ENCODE data around the gene TRAF3IP3.

TRAF3IP3 gene

DNA sequence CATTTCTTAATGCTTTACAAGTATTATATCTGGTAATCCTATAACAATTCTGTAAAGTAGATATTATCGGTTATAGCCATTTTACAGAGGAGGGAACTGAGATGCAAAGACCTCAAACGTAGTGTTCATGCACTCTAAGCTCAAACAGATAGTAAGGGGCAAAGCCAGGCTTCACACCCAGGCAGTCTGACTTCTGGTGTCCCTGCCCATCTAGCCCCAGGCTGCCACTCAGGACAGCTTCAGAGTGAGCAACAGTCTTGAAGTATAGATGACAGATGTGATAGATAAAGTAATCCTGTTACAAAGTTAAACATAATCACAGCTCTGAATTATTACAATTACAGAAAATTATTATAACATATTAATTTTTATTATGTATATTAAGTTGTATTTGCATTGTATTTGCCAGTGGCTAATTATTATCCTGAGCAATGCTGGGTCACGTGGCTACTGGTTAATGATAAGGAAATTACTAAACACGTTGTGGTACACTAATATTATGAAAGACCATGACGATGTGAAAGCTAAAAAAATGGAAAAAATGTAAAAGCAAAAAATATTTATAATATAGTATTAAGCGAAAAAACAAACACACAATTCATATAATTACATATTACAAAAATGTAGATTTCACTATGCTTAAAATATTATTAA, 6.1 kb upstream of the TRAF3IP3 start:
- H3K4me3 ChIP-seq (ENCODE audit: control insufficient read depth, low read depth, low read length) = no peak overlapping the region
- no peak for DNase-seq (ENCODE audit: low read depth)
- no peak for TF ChIP-seq CTCF (conservative IDR thresholded peaks at IDR 0.05; ENCODE audit: control insufficient read depth, insufficient read depth, low read depth, low read length)

DNA sequence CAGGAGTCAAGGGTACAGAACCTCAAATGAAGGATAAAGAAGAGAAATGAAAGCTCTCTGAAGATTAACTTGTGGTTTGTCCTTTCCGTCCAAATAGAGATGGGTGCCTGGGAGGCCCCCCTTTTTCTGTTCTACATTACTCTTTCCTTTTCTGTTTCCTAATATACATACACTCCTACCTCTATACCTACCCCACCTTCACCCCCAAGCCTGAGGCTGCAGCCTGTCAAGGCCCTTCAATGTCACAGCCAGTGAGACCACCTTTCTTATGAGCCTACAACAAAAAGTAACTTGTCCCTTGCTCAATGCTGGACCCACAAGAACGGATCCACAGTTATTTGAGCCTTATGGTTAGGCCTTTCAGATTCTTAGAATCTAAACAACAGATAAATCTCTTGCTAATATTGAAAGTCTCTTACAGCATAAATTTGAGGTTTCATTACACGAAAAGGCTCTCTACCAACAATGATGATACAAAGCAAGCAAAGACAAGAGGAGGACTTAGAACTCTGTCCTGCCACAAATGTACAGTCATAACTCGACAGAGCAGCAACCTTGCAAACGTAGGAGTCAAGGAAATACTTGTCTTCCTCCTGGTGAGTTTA, 4.1 kb upstream of the TRAF3IP3 start:
- no peak overlapping the region for H3K4me3 ChIP-seq (ENCODE audit: control insufficient read depth, low read depth, low read length)

DNA sequence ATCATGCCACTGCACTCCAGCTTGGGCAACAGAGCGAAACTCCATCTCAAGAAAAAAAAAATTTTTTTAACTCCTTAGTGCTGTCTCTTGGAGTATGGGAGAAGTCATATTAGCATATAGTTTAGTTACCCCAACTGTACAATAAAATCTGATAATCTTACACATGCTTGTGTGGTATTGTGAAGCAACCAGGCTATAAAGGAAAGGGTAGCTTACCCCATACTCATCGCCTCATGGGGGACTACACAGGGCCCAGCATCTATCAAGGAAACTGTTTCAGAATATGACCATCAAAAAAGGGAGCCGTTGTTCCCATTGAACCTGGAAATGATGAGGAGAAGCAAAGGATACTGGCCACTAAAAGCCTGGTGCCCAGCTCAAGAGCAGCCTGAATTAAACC, 3.0 kb upstream of the TRAF3IP3 start:
- H3K4me3 ChIP-seq (ENCODE audit: control insufficient read depth, low read depth, low read length) = no peak overlapping the region
- TF ChIP-seq CTCF (conservative IDR thresholded peaks at IDR 0.05; ENCODE audit: control insufficient read depth, insufficient read depth, low read depth, low read length) = no peak
- no peak for DNase-seq (ENCODE audit: low read depth)

More for the DNA sequence above, 4.1 kb upstream of the TRAF3IP3 start:
- TF ChIP-seq CTCF (conservative IDR thresholded peaks at IDR 0.05; ENCODE audit: control insufficient read depth, insufficient read depth, low read depth, low read length) = no peak
- no peak for DNase-seq (ENCODE audit: low read depth)

DNA sequence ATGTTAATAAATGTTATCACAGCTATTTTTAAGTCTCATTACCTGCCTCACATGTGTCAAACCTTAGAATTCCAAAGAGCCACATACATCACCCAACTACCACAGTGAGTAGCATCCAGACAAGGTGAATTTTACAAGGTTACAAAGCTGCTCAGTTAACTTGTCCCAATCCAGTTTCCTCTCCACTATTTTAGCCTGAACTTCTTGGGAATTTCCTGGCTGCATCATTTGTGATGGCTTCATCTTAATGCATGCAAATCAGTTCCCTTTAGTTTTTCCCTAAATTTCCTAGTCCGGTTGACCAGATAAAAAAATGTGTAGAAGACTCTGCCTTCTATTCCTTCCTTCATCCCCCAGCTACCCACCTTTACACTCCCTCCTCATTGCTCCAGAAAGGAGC, 597 bp upstream of the TRAF3IP3 start:
- TF ChIP-seq CTCF (conservative IDR thresholded peaks at IDR 0.05; ENCODE audit: control insufficient read depth, insufficient read depth, low read depth, low read length) = no peak
- no peak for DNase-seq (ENCODE audit: low read depth)
- H3K4me3 ChIP-seq (ENCODE audit: control insufficient read depth, low read depth, low read length) = no peak overlapping the region

DNA sequence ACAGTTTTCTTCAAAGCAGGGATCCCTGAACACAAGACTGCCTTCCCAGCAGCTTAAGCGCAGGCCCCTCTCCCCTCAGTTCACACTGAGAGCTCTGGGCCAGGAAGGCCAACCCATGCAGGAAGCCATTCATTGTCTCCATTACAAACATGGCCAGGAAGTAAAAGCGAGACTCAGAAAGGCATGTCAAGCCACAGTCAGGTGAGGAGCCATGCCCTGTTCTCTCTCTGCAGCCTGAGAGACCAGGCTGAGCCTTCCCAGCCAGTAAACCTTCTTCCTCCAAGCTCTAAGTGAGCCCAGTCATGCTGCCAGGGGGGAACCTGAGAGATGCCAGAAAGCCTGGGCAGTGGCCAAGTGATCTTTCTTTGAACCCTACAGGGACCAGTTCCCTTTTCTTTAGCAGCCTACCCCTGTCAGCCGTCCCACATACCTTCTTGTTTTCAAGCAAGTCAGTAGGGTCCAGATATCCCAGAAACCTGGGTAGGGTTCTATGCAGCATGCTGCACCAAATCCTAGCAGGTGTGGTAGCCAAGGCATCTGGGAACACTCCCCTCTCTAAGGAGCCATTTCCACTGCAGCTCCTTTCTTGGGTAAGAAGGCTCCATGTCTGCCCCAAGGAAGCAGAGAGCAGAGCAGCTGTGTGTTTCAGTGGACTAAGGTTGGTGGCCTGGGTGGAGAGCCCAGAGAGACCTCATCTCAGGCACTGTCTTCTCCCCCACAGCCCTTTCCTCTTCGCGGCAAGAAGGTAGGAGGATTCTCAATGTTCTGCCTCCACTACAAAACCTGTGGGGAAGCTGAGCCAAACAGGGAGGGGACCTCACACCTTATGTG, 977 bp downstream of the TRAF3IP3 start:
- DNase-seq (ENCODE audit: low read depth) = no peak
- H3K4me3 ChIP-seq (ENCODE audit: control insufficient read depth, low read depth, low read length) = no peak overlapping the region
- TF ChIP-seq CTCF (conservative IDR thresholded peaks at IDR 0.05; ENCODE audit: control insufficient read depth, insufficient read depth, low read depth, low read length) = no peak

DNA sequence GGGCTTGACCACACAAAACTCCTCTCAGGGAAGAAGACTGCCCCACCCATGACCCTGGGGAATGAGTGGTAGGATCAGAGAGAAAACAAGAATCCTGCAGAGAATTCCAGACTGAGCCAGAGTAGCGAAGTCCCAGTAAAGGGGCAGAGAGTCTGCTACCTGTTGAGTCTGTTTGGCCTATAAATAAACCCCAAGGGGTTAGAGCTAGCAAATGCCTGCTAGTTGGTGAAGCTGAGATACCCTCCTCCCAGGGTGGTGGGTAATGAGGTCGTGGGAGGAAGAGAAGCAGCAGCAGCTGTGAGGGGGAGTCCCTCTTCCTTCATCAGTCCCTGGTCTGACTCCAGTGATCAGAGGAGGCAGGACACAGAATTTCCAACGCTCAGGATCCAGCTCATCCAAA, 2.5 kb downstream of the TRAF3IP3 start:
- TF ChIP-seq CTCF (conservative IDR thresholded peaks at IDR 0.05; ENCODE audit: control insufficient read depth, insufficient read depth, low read depth, low read length) = no peak
- no peak for DNase-seq (ENCODE audit: low read depth)
- no peak overlapping the region for H3K4me3 ChIP-seq (ENCODE audit: control insufficient read depth, low read depth, low read length)
